Activated CD8-positive, alpha-beta T cell treated with anti-CD3 and anti-CD28 coated beads, Interleukin-2, amount 10 ng/mL, durations not matched to agents 7 days and 5 days (primary cell): ENCODE results near the gene MYCBPAP. TPM values are rescaled to one million over a fixed set of nuclear protein-coding genes. Genes with fewer than 3 reads are reported as not detected.

Experiments used
- ATAC-seq: fragments of 150-1000 bp; cut with Tn5 transposase; one replicate; pipeline ENCODE4 v1.10.0; 2021; ENCODE audit warnings: moderate library complexity
- CTCF ChIA-PET: fragments of 350-600 bp; sonication (Branson Sonifier 250); formaldehyde crosslinking; loops from one replicate; lab custom pipeline; 2021; ENCODE audit warnings: antibody characterized with exemption; lab: Charles Lee
- POLR2A ChIA-PET: fragments of 350-600 bp; sonication (Branson Sonifier 250); formaldehyde crosslinking; loops from one replicate; lab custom pipeline; 2021; ENCODE audit warnings: antibody characterized with exemption; lab: Charles Lee
- DNase-seq: peaks from one replicate; pipeline ENCODE4 v3.0.0-alpha.2; 2020
- H3K27ac Mint-ChIP-seq: one replicate; pipeline ENCODE4 v1.8.0; 2021; ENCODE audit warnings: mild to moderate bottlenecking, mixed read lengths
- H3K27me3 Mint-ChIP-seq: one replicate; pipeline ENCODE4 v1.8.0; 2021; ENCODE audit warnings: low read depth, mixed read lengths
- H3K36me3 Mint-ChIP-seq: one replicate; pipeline ENCODE4 v1.8.0; 2021; ENCODE audit warnings: low read depth, mixed read lengths
- H3K4me1 Mint-ChIP-seq: one replicate; pipeline ENCODE4 v1.8.0; 2021; ENCODE audit warnings: low read depth, mixed read lengths
- H3K4me3 Mint-ChIP-seq: one replicate; pipeline ENCODE4 v1.8.0; 2021; ENCODE audit warnings: mild to moderate bottlenecking, mixed read lengths
- H3K9me3 Mint-ChIP-seq: one replicate; pipeline ENCODE4 v1.8.0; 2022; ENCODE audit warnings: mixed read lengths; ENCODE audit not compliant: insufficient read depth
- total RNA-seq, 2 experiments: library from RNA; stranded (reverse); gene quantifications; one replicate each; pipeline ENCODE4 v1.2.3, GENCODE V29; 2021

Gene MYCBPAP
- total RNA-seq, 2 experiments from 2014 or later: 7.7 to 9.3 TPM

GRCh38 chr17:50523208-50523607 lies 15.0 kb downstream of the MYCBPAP start:
- H3K9me3 Mint-ChIP-seq: no peaks in the 10 kb centered on the region
- DNase-seq (no peak), ATAC-seq (no peak)
- CTCF ChIA-PET: no interaction called here
- no peaks in the 10 kb centered on the region for H3K36me3 Mint-ChIP-seq
- POLR2A ChIA-PET: no interaction called here
- H3K4me1 Mint-ChIP-seq: peaks cover 1% of the 10 kb centered on the region
- H3K27ac Mint-ChIP-seq: no peak overlapping the region
- no peaks in the 10 kb centered on the region for H3K27me3 Mint-ChIP-seq
- no peak overlapping the region for H3K4me3 Mint-ChIP-seq

- Mint-ChIP-seq H3K36me3 (no peaks in the 10 kb centered on the region), H3K4me1 (peaks cover 1% of the 10 kb centered on the region), H3K27ac (no peak overlapping the region), H3K9me3 (no peaks in the 10 kb centered on the region), H3K4me3 (no peak overlapping the region), H3K27me3 (peaks cover 2% of the 10 kb centered on the region)
- ATAC-seq: no peak
- CTCF ChIA-PET: interaction anchor here (1.2 to 1.7 kb wide), 2 partner anchors 23 to 46 kb away, joined by 3 read pairs; no protein-coding TSS in a partner anchor
- DNase-seq: no peak
- POLR2A ChIA-PET: no interaction called here
Observed at GRCh38 chr17:50524838-50525237, 16.6 kb downstream of the MYCBPAP start.

- H3K27me3 Mint-ChIP-seq: peaks cover 16% of the 10 kb centered on the region
- H3K4me3 Mint-ChIP-seq: no peak overlapping the region
- no peaks in the 10 kb centered on the region for H3K36me3 Mint-ChIP-seq
- no peak overlapping the region for H3K27ac Mint-ChIP-seq
- DNase-seq (no peak), ATAC-seq (no peak)
- ChIA-PET POLR2A (interaction anchor here (0.6 to 2.1 kb wide), 2 partner anchors 16 to 18 kb away, joined by 4 to 6 read pairs; no protein-coding TSS in a partner anchor), CTCF (interaction anchor here (0.7 to 1.0 kb wide), 2 partner anchors 44 to 48 kb away, joined by 3 read pairs; no protein-coding TSS in a partner anchor)
- no peaks in the 10 kb centered on the region for H3K9me3 Mint-ChIP-seq
- H3K4me1 Mint-ChIP-seq: peaks cover 4% of the 10 kb centered on the region
Observed at GRCh38 chr17:50527155-50527762, 19.0 kb downstream of the MYCBPAP start.

- ATAC-seq: no peak
- Mint-ChIP-seq H3K4me3 (no peak overlapping the region), H3K27me3 (peaks cover 23% of the 10 kb centered on the region), H3K4me1 (peaks cover 7% of the 10 kb centered on the region), H3K36me3 (no peaks in the 10 kb centered on the region), H3K9me3 (no peaks in the 10 kb centered on the region), H3K27ac (no peak overlapping the region)
- POLR2A ChIA-PET: interaction anchor here (0.6 to 2.1 kb wide), 2 partner anchors 16 to 19 kb away, joined by 4 to 6 read pairs; no protein-coding TSS in a partner anchor
- CTCF ChIA-PET: interaction anchor here (1.0 kb wide), 1 partner anchor 49 kb away, joined by 3 read pairs; no protein-coding TSS in a partner anchor
- DNase-seq: no peak
Observed at GRCh38 chr17:50527949-50528474, 19.8 kb downstream of the MYCBPAP start.

- POLR2A ChIA-PET: no interaction called here
- CTCF ChIA-PET: interaction anchor here (1.7 kb wide), 1 partner anchor 12 kb away, joined by 4 read pairs; no protein-coding TSS in a partner anchor
- no peak overlapping the region for H3K4me3 Mint-ChIP-seq
- peaks cover 15% of the 10 kb centered on the region for H3K4me1 Mint-ChIP-seq
- ATAC-seq (no peak), DNase-seq (no peak)
- H3K27ac Mint-ChIP-seq: no peak overlapping the region
- no peaks in the 10 kb centered on the region for H3K9me3 Mint-ChIP-seq
- H3K27me3 Mint-ChIP-seq: peaks cover 41% of the 10 kb centered on the region
- no peaks in the 10 kb centered on the region for H3K36me3 Mint-ChIP-seq
Observed at GRCh38 chr17:50529849-50530248, 21.6 kb downstream of the MYCBPAP start.

- ChIA-PET CTCF (interaction anchor here (1.7 kb wide), 1 partner anchor 11 kb away, joined by 4 read pairs; no protein-coding TSS in a partner anchor), POLR2A (no interaction called here)
- Mint-ChIP-seq H3K9me3 (no peaks in the 10 kb centered on the region), H3K27me3 (peaks cover 51% of the 10 kb centered on the region), H3K27ac (no peak overlapping the region), H3K36me3 (no peaks in the 10 kb centered on the region), H3K4me1 (peaks cover 15% of the 10 kb centered on the region), H3K4me3 (no peak overlapping the region)
- ATAC-seq (no peak), DNase-seq (no peak)
Observed at GRCh38 chr17:50531428-50532025, 23.3 kb downstream of the MYCBPAP start.

- Mint-ChIP-seq H3K4me1 (peaks cover 15% of the 10 kb centered on the region), H3K4me3 (no peak within 1 kb of the TSS), H3K9me3 (no peaks in the 10 kb centered on the region), H3K27ac (no peak within 1 kb of the TSS), H3K27me3 (peaks cover 51% of the 10 kb centered on the region), H3K36me3 (no peaks in the 10 kb centered on the region)
- ATAC-seq (peak; percentile 48), DNase-seq (no peak)
- POLR2A ChIA-PET: no interaction called here
- CTCF ChIA-PET: interaction anchor here (1.2 to 1.6 kb wide), 2 partner anchors 12 to 98 kb away, joined by 4 read pairs; no protein-coding TSS in a partner anchor
Observed at GRCh38 chr17:50532452-50533024, 24.3 kb downstream of the MYCBPAP start, which contains the start of gene EPN3. Gene EPN3 (plus strand): TSS chr17:50532735. CDS start chr17:50536557, 3,822 bp downstream.

- Mint-ChIP-seq H3K27ac (no peak overlapping the region), H3K27me3 (peaks cover 51% of the 10 kb centered on the region), H3K36me3 (no peaks in the 10 kb centered on the region), H3K9me3 (no peaks in the 10 kb centered on the region), H3K4me1 (peaks cover 15% of the 10 kb centered on the region), H3K4me3 (no peak overlapping the region)
- CTCF ChIA-PET: interaction anchor here (1.2 to 1.6 kb wide), 2 partner anchors 12 to 98 kb away, joined by 4 read pairs; no protein-coding TSS in a partner anchor
- POLR2A ChIA-PET: no interaction called here
- ATAC-seq (no peak), DNase-seq (no peak)
Observed at GRCh38 chr17:50533185-50533584, 24.9 kb downstream of the MYCBPAP start.

- ATAC-seq (no peak), DNase-seq (no peak)
- H3K27me3 Mint-ChIP-seq: peaks cover 51% of the 10 kb centered on the region
- H3K4me1 Mint-ChIP-seq: peaks cover 15% of the 10 kb centered on the region
- ChIA-PET POLR2A (no interaction called here), CTCF (interaction anchor here (1.2 to 1.6 kb wide), 2 partner anchors 11 to 97 kb away, joined by 4 read pairs; no protein-coding TSS in a partner anchor)
- H3K27ac Mint-ChIP-seq: no peak overlapping the region
- no peaks in the 10 kb centered on the region for H3K9me3 Mint-ChIP-seq
- H3K36me3 Mint-ChIP-seq: no peaks in the 10 kb centered on the region
- no peak overlapping the region for H3K4me3 Mint-ChIP-seq
Observed at GRCh38 chr17:50533720-50534148, 25.5 kb downstream of the MYCBPAP start.

- Mint-ChIP-seq H3K27ac (no peak overlapping the region), H3K9me3 (no peaks in the 10 kb centered on the region), H3K4me3 (no peak overlapping the region), H3K27me3 (peaks cover 51% of the 10 kb centered on the region), H3K36me3 (no peaks in the 10 kb centered on the region), H3K4me1 (peaks cover 15% of the 10 kb centered on the region)
- DNase-seq: no peak
- POLR2A ChIA-PET: no interaction called here
- ATAC-seq: peak; percentile 38
- CTCF ChIA-PET: interaction anchor here (1.6 kb wide), 1 partner anchor 96 kb away, joined by 4 read pairs; no protein-coding TSS in a partner anchor
Observed at GRCh38 chr17:50534222-50534978, 26.2 kb downstream of the MYCBPAP start.

- no peaks in the 10 kb centered on the region for H3K9me3 Mint-ChIP-seq
- ChIA-PET CTCF (no interaction called here), POLR2A (no interaction called here)
- peaks cover 15% of the 10 kb centered on the region for H3K4me1 Mint-ChIP-seq
- no peaks in the 10 kb centered on the region for H3K36me3 Mint-ChIP-seq
- peaks cover 48% of the 10 kb centered on the region for H3K27me3 Mint-ChIP-seq
- H3K27ac Mint-ChIP-seq: no peak overlapping the region
- no peak for ATAC-seq
- no peak overlapping the region for H3K4me3 Mint-ChIP-seq
- DNase-seq: no peak
Observed at GRCh38 chr17:50534979-50535326, 26.7 kb downstream of the MYCBPAP start.
